HL-60/S4 treated with phorbol 12-myristate 13-acetate at 8.2 ng/mL for 4 days and 3 days (cell line): ENCODE data around the gene NRARP.
"Not testable (repeated sequence)": the region's sequence is repeated elsewhere in the genome, so short reads cannot be mapped to it uniquely, and the experiment has no call there.

Experiments used
- in situ Hi-C: fragments of 300-500 bp; cut with MboI; formaldehyde crosslinking; loops from 2 replicates; pipeline ENCODE4 v1.15.0; 2022; ENCODE audit warnings: low sequenced_read_pairs

NRARP gene, protein sequence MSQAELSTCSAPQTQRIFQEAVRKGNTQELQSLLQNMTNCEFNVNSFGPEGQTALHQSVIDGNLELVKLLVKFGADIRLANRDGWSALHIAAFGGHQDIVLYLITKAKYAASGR

DNA sequence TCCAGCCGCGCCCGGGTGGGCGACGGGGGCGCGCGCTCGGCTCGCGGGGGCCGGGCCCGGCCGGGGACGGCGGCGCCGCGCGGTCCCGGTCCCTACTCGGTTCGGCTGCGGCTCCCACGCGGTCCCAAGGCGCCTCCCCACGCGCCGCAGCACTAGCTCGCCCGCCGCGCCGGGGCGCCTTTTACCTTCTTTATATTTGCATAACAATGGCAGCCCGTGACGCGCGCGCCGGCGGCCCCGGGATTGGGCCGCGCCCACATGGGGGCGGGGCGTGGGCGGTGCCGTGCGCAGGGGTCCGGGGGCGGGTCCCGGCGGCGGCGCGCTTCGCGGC, at the start of gene NRARP:
NRARP (minus strand) TSS at position 154 of the 331 bp plus-strand sequence. CDS start 343 bp downstream, outside the sequence.
- in situ Hi-C loops: no loop called here

DNA sequence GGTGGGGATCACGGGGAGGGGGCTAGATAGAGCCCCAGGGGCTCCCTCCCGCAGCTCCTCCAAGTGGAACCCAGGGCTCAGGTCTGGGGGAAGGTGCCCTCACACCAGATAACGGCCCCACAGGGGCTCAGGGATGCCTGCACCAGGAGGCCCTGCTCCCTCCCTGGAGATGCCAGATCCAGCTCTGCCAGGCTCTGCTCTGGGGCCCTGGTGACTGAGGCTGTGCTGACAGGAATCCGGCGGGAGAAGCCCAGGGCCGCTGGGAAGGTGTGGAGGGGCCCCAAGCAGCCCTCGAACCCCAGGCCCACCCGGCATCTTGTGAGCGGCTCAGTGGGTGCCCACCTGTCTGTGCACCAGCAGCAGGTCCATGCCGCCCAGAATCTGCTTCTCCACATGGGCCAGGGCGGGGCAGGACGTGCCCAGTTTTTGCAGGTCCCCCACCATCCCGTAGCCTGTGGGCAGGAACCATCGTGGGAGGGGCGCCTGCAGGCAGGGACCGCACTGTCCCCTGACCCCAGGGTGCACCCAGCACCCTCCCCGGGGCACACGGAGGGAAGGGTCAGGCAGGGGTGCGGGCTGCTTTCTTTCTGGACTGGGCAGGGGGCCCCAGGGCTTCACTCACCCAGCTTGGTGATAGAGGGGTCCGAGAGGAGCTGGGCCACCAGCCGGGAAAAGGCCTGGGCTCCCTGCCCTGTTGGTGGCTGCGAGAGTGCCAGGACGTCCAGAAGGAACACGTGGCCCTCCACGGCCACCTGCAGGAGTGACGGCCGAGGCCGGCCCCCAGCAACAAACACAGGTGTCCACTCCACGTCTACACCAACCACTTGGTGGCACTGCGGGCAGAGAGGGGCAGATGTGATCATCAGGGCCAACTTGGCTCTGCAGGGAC, 48.9 kb upstream of the NRARP start:
- in situ Hi-C loops: no loop called here

DNA sequence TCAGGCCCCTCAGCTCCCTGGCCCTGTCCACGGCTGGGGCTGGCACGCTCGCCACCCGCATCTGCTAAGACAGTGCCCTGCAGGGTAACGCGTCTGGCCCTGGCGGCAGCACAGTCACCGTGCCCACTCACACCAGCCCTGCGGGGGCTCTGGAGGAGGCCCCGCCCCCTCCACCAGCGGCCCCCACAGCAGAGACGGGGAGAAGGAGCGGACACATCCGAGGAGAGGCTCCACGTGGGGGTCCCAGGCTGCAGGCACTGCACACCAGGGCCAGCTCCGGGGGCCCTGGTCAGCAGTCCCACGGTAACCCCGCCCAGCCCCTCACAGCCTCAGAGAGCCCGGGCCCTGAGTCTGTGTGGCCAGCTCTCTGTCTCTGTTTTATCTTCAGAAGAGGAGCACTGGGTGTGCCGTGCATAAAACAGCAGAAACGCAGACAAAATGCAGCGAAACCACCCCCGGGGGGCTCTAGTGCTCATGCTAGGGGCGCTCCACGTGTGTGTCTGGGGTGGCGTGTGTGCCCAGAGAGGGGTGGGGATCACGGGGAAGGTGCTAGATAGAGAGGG, 47.5 kb upstream of the NRARP start:
- in situ Hi-C loops: no loop called here

DNA sequence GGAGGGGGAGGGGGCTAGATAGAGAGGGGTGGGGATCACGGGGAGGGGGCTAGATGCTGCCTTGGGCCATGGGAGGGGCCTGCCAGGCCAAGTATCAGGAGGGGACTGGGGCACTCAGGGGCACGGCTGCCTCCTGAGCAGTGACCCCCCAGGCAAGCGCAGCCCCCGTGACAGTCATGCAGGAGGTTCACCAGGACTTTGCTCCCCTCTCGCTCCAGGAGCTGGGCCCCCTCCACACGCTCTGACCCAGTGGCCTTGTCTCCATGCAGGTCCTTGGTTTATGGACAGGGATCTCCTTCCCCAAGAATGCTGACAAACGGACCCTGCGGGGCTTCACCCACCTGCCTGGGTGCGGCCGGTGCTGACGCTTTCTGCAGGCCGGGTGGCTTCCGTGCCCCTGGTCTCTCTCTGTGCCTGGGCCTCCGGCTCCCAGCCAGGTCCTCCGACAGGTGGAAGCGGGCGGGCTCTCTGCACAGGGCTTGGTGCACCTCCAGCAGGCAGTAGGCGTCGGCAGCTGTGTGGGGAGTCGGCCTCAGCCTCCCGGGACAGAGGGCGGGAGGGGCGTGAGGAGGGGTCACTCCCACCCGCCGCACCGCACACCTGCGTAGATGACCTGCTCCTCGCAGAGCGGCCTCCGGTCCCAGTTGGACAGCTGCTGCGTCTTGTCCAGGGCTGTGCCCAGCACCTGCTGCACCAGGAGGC, 46.8 kb upstream of the NRARP start:
- in situ Hi-C loops: no loop called here

DNA sequence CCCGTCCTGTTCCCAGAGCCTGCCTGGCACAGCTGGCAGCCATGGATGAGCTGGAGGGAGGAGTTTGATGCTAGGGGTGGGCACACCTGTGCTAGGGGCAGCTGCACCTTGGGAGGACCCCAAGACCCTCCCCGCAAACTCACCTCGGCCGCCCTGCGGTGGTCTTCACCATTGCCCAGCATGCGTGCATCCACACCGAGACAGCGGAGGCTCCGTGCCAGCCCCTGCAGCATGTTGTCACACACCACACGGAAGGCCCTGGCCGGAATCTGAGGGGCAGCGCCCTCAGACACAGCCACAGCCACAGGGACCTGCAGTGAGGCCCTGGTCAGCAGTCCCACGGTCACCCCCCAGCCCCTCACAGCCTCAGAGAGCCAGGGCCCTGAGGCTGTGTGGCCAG, 45.9 kb upstream of the NRARP start:
- in situ Hi-C loops: no loop called here

DNA sequence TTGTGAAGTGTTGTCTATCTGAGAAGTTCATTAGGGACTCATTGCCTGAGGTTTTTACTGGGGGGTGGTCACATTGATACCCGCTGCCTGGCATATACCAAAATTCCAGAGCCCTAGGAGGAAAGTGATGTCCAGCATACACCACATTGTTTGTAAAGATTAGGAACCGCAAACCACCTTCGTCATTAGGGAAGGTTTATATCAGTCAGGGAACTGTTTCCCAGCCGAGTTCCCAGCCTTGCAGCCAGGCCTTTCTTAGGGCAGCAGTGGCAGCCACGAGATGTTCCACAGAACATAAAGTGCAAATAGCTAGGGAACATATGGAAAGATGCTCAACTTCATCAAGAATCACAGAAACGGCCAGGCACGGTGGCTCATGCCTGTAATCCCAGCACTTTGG, 40.4 kb upstream of the NRARP start:
- in situ Hi-C loops: no loop called here

DNA sequence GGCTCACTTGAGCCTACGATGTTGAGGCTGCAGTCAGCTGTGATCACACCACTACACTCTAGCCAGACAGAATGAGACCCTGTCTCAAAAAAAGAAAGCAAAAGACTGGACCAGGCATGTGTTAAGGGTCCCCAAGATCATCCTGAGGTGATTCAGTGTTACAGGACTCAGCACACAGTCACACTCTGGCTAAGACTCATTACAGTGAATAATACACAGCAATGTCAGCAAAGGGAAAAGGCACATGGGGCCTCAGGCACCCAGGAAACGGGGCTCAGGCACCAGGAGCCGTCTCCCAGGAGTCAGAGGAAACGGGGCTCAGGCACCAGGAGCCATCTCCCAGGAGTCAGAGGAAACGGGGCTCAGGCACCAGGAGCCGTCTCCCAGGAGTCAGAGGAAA, 39.2 kb upstream of the NRARP start:
- in situ Hi-C loops: no loop called here

DNA sequence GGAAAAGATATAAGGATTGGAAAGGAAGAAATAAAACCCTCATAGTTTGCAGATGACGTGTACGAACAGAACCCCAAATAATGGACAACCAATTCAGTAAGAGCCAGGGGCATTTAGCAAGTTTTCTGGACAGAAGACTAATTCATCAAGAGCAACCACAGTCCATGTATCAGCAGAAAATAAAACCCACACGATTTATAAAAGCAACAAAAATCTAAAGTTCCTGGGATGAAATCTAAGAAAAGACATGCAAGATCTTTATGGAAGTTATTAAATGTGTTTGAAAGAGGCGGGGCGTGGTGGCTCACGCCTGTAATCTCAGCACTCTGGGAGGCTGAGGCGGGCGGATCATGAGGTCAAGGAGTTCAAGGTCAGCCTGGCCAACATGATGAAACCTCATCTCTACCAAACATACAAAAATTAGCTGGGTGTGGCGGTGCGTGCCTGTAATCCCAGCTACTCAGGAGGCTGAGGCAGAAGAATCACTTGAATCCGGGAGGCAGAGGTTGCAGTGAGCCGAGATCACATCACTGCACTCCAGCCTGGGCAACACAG, 37.9 kb upstream of the NRARP start:
- in situ Hi-C loops: not testable (repeated sequence)

DNA sequence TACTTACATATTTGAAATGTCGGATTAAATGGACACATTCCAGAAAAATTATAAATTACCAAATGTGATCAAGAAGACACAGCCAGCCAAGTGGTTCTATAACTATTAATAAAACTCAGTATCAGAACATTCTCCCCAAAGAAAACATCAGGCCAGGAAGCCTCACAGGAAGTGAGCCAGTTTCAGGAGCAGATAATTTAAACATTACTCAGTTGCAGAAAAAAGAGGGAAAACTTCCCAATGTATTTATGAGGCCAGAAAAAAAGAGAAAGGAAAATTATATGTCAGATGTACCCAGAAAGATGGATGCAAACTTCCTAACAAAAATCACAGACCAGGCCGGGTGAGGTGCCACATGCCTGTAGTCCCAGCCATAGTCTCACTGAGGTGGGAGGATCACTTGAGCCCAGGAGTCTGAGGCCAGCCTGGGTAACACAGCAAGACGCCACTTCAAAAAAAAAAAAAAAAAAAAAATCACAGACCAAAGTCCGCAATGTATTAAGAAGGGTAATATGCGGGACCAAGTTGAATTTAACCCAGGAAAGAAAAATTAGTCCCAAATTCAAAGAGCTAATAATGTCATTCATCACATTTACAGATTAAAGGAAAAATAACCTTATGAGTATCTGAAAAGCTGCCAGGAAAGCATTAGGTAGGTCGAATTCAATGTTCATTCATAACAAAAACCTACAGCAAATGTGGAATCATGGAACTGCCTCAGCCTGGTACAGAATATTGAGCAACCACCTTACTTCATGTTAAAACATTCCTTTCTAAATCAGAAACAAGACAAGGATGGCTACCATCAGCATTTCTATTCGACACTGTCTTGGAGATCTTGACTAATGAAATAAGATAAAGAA, 37.2 kb upstream of the NRARP start:
- in situ Hi-C loops: no loop called here

DNA sequence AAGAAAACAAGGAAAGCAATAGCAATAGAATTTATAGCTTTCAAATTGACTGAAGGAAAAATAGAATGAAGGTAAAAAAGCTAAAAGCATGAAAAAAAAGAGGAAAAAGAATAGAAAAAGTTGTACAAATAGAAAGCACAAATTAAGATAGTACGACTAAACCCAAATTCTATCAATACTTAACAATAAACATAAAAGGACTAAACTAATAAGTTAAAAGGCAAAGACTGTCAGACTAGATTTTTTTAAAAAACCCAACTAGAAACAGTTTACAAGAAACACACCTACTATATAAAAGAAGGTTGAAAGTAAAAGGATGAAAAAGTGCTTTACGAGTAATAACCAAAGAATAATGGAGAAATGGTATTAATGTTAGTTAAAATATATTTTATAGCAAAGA, 34.7 kb upstream of the NRARP start:
- in situ Hi-C loops: no loop called here

DNA sequence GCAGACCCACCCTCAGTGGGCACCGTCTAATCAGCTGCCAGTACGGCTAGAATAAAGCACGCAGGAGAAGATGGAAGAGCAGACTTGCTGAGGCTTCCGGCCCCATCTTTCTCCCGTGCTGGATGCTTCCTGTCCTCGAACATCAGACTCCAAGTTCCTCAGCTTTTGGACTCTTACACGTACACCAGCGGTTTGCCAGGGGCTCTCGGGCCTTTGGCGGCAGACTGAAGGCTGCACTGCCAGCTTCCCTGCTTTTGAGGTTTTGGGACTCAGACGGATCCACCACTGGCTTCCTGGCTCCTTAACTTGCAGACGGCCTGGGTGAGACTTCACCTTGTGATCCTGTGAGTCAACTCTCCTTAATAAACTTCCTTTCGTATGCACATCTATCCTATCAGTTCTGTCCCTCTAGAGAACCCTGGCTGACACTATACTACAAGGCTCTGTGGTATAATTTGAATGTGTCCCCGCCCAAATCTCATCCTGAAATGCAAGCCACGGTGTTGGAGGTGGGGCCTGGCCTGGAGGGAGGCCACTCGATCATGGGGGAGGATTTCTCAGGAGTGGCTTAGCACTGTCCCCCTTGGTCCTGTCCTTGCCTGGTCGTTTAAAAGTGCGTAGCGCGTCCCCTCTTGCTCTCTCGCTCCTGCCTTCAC, 31.1 kb upstream of the NRARP start:
- in situ Hi-C loops: no loop called here

DNA sequence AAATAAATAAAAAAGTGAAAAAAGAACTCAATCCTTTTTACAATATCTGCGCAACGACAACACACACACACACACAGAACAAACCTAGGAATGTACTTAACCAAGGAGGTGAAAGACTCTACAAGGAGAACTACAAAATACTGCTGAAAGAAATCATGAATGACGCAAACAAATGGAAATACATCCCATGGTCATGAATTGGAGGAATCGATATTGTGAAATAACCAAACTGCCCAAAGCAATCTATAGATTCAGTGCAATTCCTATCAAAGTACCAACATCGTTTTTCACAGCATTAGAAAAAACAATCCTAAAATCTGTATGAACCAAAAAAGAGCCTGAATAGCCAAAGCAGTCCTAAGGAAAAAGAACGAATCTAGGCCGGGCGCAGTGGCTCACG, 29.9 kb upstream of the NRARP start:
- in situ Hi-C loops: no loop called here

DNA sequence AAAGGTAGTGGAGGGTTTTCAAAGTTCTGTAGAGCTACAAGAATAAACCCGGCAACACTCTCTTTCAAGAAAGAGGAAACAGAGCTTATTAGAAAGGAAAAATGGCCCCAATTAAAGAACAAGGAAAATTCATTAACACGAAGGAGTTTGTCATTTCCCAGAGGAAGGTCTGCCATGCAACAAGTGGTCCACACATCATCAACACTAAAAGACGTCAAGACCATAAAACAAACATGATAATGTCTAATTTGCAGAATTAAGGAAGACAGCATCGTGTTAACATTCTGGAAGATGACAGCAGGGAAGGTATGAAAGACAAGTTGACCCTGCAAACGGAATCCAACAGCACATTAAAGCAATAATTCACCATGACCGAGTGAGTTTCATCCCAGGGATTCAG, 28.6 kb upstream of the NRARP start:
- in situ Hi-C loops: no loop called here

DNA sequence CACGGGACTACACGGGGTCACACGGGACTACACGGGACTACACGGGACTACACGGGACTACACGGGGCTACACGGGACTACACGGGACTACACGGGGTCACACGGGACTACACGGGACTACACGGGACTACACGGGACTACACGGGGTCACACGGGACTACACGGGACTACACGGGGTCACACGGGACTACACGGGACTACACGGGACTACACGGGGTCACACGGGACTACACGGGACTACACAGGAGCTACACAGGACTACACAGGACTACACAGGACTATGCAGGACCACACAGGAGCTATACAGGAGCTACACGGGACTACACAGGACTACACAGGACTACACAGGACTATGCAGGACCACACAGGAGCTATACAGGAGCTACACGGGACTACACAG, 27.5 kb upstream of the NRARP start:
- in situ Hi-C loops: not testable (repeated sequence)

DNA sequence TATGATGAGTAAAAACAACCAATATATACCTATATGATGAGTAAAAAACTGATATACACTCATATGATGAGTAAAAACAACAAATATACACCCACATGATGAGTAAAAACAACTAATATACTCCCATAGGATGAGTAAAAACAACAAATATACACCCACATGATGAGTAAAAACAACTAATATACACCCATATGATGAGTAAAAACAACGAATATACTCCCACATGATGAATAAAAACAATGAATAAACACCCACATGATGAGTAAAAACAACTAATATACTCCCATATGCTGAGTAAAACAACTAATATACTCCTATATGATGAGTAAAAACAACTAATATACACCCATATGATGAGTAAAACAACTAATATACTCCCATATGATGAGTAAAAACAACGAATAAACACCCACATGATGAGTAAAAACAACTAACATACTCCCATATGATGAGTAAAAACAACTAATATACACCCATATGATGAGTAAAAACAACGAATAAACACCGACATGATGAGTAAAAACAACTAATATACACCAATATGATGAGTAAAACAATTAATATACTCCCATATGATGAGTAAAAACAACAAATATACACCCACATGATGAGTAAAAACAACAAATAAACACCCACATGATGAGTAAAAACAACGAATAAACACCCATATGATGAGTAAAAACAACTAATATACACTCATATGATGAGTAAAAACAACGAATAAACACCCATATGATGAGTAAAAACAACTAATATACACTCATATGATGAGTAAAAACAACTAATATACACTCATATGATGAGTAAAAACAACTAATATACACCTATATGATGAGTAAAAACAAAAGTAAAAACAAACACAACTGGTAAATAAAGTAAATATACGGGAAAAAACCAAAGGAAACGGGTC, 25.8 kb upstream of the NRARP start:
- in situ Hi-C loops: not testable (repeated sequence)

DNA sequence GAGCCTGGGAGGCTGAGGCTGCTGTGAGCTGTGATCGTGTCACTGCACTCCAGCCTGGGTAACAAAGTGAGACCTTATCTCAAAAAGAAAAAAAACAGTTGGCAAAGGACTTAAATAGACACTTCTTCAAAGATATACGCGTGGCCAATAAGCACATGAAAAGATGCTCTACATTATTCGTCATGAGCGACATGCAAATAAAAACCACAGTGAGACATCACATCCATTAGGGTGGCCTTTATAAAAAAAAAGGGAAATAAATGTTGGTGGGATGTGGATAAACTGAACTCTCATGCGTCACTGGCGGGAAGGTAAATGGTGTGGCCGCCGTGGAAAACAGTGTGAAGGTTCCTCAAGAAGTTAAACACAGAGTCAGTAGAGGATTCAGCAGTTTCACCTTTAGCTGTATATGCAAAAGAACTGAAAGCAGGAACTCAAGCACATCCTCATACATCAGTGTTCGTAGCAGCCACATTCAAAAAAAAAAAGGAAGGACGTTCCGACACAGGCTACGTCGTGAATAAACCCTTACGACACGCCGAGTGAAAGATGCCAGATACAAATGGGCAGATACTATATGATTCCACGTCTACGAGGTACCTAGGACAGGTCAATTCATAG, 24.5 kb upstream of the NRARP start:
- in situ Hi-C loops: no loop called here

DNA sequence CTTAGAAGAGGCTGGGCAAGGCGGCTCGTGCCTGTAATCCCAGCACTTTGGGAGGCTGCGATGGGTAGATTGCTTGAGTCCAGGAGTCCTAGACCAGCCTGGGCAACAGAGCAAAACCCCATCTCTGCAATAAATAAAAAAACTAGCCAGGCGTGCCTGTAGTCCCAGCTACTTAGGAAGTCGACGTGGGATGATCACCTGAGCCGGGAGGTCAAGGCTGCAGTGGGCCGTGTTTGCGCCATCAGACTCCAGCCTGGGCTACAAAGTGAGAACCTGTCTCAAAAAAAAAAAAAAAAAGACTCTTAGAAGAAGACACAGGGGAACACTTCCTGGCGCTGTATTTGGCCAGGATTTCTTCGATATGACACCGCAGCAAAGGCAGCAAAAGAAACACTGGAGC, 23.7 kb upstream of the NRARP start:
- in situ Hi-C loops: no loop called here

DNA sequence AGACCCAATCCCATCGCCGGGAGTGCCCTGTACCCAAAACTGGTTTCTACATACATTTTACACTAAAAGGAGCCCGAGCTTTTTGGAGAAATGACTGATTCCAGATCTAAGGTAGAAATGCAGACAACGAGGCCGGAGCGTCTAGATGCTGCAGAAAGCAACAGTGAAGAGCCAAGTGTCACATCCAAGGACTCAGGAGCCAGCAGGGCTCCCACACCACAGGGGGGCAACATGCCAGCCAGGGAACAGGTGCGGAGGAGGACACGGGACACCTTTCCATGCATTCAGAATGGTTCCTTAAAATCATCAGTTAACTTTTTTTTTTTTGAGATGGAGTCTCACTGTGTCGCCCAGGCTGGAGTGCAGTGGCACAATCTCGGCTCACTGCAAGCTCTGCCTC, 23.1 kb upstream of the NRARP start:
- in situ Hi-C loops: no loop called here
